Myocyte (in vitro differentiated cells): ENCODE measurements around the gene TIMP3. TPM values are rescaled to one million over a fixed set of nuclear protein-coding genes. Genes with fewer than 3 reads are reported as not detected.

Experiments
- DNase-seq: peaks from one replicate; pipeline ENCODE4 v3.0.0-alpha.2; 2012; ENCODE audit warnings: low read depth
- total RNA-seq: library from RNA; depleted of rRNA; stranded (reverse); fragments of >200 nt; gene quantifications from 2 replicates; pipeline ENCODE4 v1.2.3, GENCODE V29; 2014

TIMP3 gene
- total RNA-seq, 1 donor from 2014 or later = 5.2 TPM

- no peak for DNase-seq
These were observed 3.9 kb downstream of the TIMP3 start for GRCh38 chr22:32805361-32805881.

GRCh38 chr22:32806296-32806695 is 4.8 kb downstream of the TIMP3 start:
- no peak for DNase-seq

- DNase-seq = no peak
These were observed 6.5 kb downstream of the TIMP3 start for GRCh38 chr22:32808038-32808445.

- DNase-seq = no peak
These were observed 8.5 kb downstream of the TIMP3 start for GRCh38 chr22:32809786-32810554.

GRCh38 chr22:32810555-32811133 is 9.1 kb downstream of the TIMP3 start:
- no peak for DNase-seq

GRCh38 chr22:32811788-32812545 is 10.5 kb downstream of the TIMP3 start:
- DNase-seq = no peak

- DNase-seq = no peak
These were observed 12.9 kb downstream of the TIMP3 start for GRCh38 chr22:32814285-32814860.

GRCh38 chr22:32815059-32815458 is 13.6 kb downstream of the TIMP3 start:
- DNase-seq = no peak

- DNase-seq = peak; percentile 94
These were observed 14.4 kb downstream of the TIMP3 start for GRCh38 chr22:32815943-32816342.

GRCh38 chr22:32817137-32817730 is 15.7 kb downstream of the TIMP3 start:
- no peak for DNase-seq

- DNase-seq = no peak
These were observed 17.1 kb downstream of the TIMP3 start for GRCh38 chr22:32818446-32819115.

GRCh38 chr22:32819120-32819519 is 17.6 kb downstream of the TIMP3 start:
- no peak for DNase-seq

GRCh38 chr22:32820131-32821119 is 18.9 kb downstream of the TIMP3 start:
- DNase-seq = no peak

- DNase-seq = no peak
These were observed 20.8 kb downstream of the TIMP3 start for GRCh38 chr22:32822179-32822877.

- DNase-seq = no peak
These were observed 21.7 kb downstream of the TIMP3 start for GRCh38 chr22:32823024-32823730.

- no peak for DNase-seq
These were observed 23.2 kb downstream of the TIMP3 start for GRCh38 chr22:32824531-32825312.

GRCh38 chr22:32826537-32826936 is 25.0 kb downstream of the TIMP3 start:
- no peak for DNase-seq
